Stomach (tissue), 9 donors: Measurements from ENCODE around the gene TRIM2. TPM values are rescaled to one million over a fixed set of nuclear protein-coding genes. Genes with fewer than 3 reads are reported as not detected.

Source experiments
- DNase-seq, 2 donors: peaks; one replicate each; pipeline versions ENCODE4 v3.0.0 to v3.0.0-alpha.2; 2013 to 2019
- H3K27ac ChIP-seq, 5 donors: fragments of 200-600 bp in 4 of 5; sonication (generic) in 4 of 5; one replicate each; pipeline ENCODE4 v1.5.1; 2013 to 2019; ENCODE audit warnings: mild to moderate bottlenecking in 1 of 5, moderate library complexity in 1 of 5
- H3K27me3 ChIP-seq, 3 donors: fragments of 200-600 bp; sonication (generic); one replicate each; pipeline ENCODE4 v1.5.1; 2017 to 2019; ENCODE audit warnings: mixed run types in 1 of 3
- H3K36me3 ChIP-seq, 4 donors: fragments of 200-600 bp; sonication (generic); 1 replicate in 3 of 4; 2 replicates in 1 of 4; pipeline ENCODE4 v1.5.1; 2016 to 2019
- H3K4me1 ChIP-seq, 4 donors: fragments of 200-600 bp; sonication (generic); one replicate each; pipeline ENCODE4 v1.5.1; 2016 to 2019
- H3K4me3 ChIP-seq, 4 donors: fragments of 200-600 bp; sonication (generic) in 3 of 4; one replicate each; pipeline ENCODE4 v1.5.1; 2016 to 2019; ENCODE audit warnings: mild to moderate bottlenecking in 1 of 4
- H3K9me3 ChIP-seq, 4 donors: fragments of 200-600 bp; sonication (generic); one replicate each; pipeline ENCODE4 v1.5.1; 2016 to 2019
- CTCF ChIP-seq, 7 experiments: fragments of 450-650 bp in 4 of 7; fragments of 200-600 bp in 3 of 7; sonication (generic) in 3 of 7; IDR thresholded peaks; one replicate each; pipeline ENCODE4 v1.5.1; 2016 to 2019; ENCODE audit warnings: antibody characterized with exemption in 7 of 7, control low read depth in 2 of 7, mild to moderate bottlenecking in 1 of 7
- EP300 ChIP-seq: sonication (generic); formaldehyde crosslinking; IDR thresholded peaks from one replicate; pipeline ENCODE4 v1.6.1; 2017; ENCODE audit warnings: antibody characterized with exemption
- POLR2A ChIP-seq, 4 donors: fragments of 450-650 bp; IDR thresholded peaks; one replicate each; pipeline ENCODE4 v1.6.1; 2016; ENCODE audit warnings: antibody characterized with exemption in 4 of 4, control low read depth in 2 of 4, mild to moderate bottlenecking in 1 of 4, moderate library complexity in 1 of 4
- POLR2AphosphoS5 ChIP-seq, 3 donors: sonication (generic); formaldehyde crosslinking; IDR thresholded peaks; one replicate each; pipeline ENCODE4 v1.6.1; 2016; ENCODE audit warnings: antibody characterized with exemption in 3 of 3
- WGBS, 5 donors: extraction: QIAGEN DNeasy Blood & Tissue Kit in 3 of 5; methylation state at CpG; one replicate each; pipeline versions ENCODE4 v1.1.5 to v1.1.7; 2013 to 2018; 5-methylcytosine and 5-hydroxymethylcytosine counted together
- intact Hi-C: fragments of 100-400 bp; cut with DNase I; formaldehyde crosslinking; loops from one replicate; pipeline ENCODE4 v1.15.1; 2023; ENCODE audit warnings: low total_unique reads
- polyA plus RNA-seq, 3 donors: library from polyadenylated mRNA; stranded (reverse); fragments of 200-250 nt; gene quantifications; one replicate each; pipeline ENCODE4 v1.2.3, GENCODE V29; 2013
- total RNA-seq, 5 donors: library from RNA; depleted of rRNA; stranded (reverse); fragments of >200 nt; gene quantifications; one replicate each; pipeline versions ENCODE4 v1.1.0 to v1.2.3, GENCODE V29; 2014 to 2016
- donor health status: healthy with polysubstance abuse.
- donor health status: Bipolar disorder and iron deficiency.
- donor health status: healthy.

TRIM2 gene
- total and polyA plus RNA-seq, 8 donors: 11.2 to 327 (median 53.8) TPM

GRCh38 chr4:153204728-153205648, 745 bp downstream of the TRIM2 start:
- peak; percentile 47 to 76 for DNase-seq
- intact Hi-C loops: no loop called here
- peak overlapping the region; percentile 32 to 54 (median 42) for H3K4me3 ChIP-seq
- no peaks in the 10 kb centered on the region for H3K36me3 ChIP-seq
- TF ChIP-seq POLR2AphosphoS5 (IDR thresholded peaks at IDR 0.05) (no peak), CTCF (IDR thresholded peaks at IDR 0.05) (peak in 1 of 7 experiments; percentile 8)
- H3K4me1 ChIP-seq: peaks cover 24 to 52% (median 30%) of the 10 kb centered on the region in 4 donors
- H3K27me3 ChIP-seq: no peaks in the 10 kb centered on the region
- peak overlapping the region; percentile 82 to 89 (median 85) for H3K27ac ChIP-seq
- no peaks in the 10 kb centered on the region for H3K9me3 ChIP-seq
- 22 to 45% (median 31%) methylated on average over 22 of the region's 22 CpGs for WGBS, 5 donors

GRCh38 chr4:153205757-153206156, 1.5 kb downstream of the TRIM2 start:
- intact Hi-C loops: no loop called here
- H3K27ac ChIP-seq: peak overlapping the region; percentile 82 to 89 (median 85)
- TF ChIP-seq POLR2AphosphoS5 (IDR thresholded peaks at IDR 0.05) (peak in 2 of 3 donors; percentile 57 to 62), EP300 (no peak), CTCF (IDR thresholded peaks at IDR 0.05) (no peak)
- H3K9me3 ChIP-seq: no peaks in the 10 kb centered on the region
- H3K36me3 ChIP-seq: no peaks in the 10 kb centered on the region
- peaks cover 30 to 60% (median 33%) of the 10 kb centered on the region in 4 donors for H3K4me1 ChIP-seq
- H3K27me3 ChIP-seq: no peaks in the 10 kb centered on the region
- 22 to 62% (median 39%) methylated on average over 5 of the region's 5 CpGs for WGBS, 5 donors
- H3K4me3 ChIP-seq: peak overlapping the region; percentile 32 to 54 (median 42)
- DNase-seq: peak; percentile 56 to 81

- Histone ChIP-seq H3K27me3 (no peaks in the 10 kb centered on the region), H3K27ac (peak overlapping the region; percentile 82 to 89 (median 85)), H3K4me1 (peaks cover 30 to 63% (median 35%) of the 10 kb centered on the region in 4 donors), H3K9me3 (no peaks in the 10 kb centered on the region), H3K4me3 (peak overlapping the region; percentile 32 to 54 (median 42)), H3K36me3 (no peaks in the 10 kb centered on the region)
- peak in 1 of 2 donors; percentile 44 for DNase-seq
- TF ChIP-seq CTCF (IDR thresholded peaks at IDR 0.05) (no peak), POLR2A (IDR thresholded peaks at IDR 0.05) (no peak), POLR2AphosphoS5 (IDR thresholded peaks at IDR 0.05) (no peak), EP300 (no peak)
- intact Hi-C loops: no loop called here
- 34 to 55% (median 49%) methylated on average over 5 of the region's 5 CpGs for WGBS, 5 donors
Measured at GRCh38 chr4:153206534-153206933, 2.3 kb downstream of the TRIM2 start.

DNA sequence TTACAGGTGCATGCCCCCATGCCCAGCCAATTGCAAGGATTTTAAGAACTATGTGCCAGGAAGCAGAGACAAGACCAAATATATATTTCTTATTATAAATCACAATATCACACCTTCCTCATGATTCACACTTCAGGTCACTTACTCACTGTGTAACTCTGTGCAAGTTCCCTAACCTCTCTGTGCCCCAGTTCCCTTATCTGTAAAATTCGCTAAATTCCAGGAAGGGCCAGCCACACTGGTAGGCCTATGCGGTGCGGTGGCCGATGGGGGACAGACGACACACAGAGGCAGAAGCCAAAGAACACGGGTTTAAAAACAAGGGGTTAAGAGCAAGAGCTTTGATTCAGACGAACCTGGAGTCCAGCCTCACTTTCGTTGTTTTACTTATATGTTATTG, 2.8 kb downstream of the TRIM2 start:
- Histone ChIP-seq H3K4me3 (peak overlapping the region in 2 of 4 donors; percentile 49 to 54), H3K27me3 (no peaks in the 10 kb centered on the region), H3K36me3 (no peaks in the 10 kb centered on the region), H3K9me3 (no peaks in the 10 kb centered on the region), H3K27ac (peak overlapping the region; percentile 41 to 86 (median 83)), H3K4me1 (peaks cover 30 to 63% (median 36%) of the 10 kb centered on the region in 4 donors)
- DNase-seq: peak in 1 of 2 donors; percentile 20
- WGBS, 5 donors: 20 to 51% (median 31%) methylated on average over 8 of the region's 8 CpGs
- TF ChIP-seq CTCF (IDR thresholded peaks at IDR 0.05): no peak
- no peak for TF ChIP-seq POLR2AphosphoS5 (IDR thresholded peaks at IDR 0.05)
- no peak for TF ChIP-seq POLR2A (IDR thresholded peaks at IDR 0.05)
- TF ChIP-seq EP300: no peak
- intact Hi-C loops: no loop called here
